Endothelial cell (in vitro differentiated cells): ENCODE results near the gene ARMC2. TPM values are rescaled to one million over a fixed set of nuclear protein-coding genes. Genes with fewer than 3 reads are reported as not detected.
"Not testable (repeated sequence)": the region's sequence is repeated elsewhere in the genome, so short reads cannot be mapped to it uniquely, and the experiment has no call there.

ENCODE experiments used
- DNase-seq: peaks from one replicate; pipeline ENCODE4 v3.0.0; 2021; ENCODE audit warnings: low spot score
- H3K27ac Mint-ChIP-seq: one replicate; pipeline ENCODE4 v1.8.0; 2021; ENCODE audit warnings: mixed read lengths, inconsistent platforms; ENCODE audit not compliant: unreplicated experiment
- H3K27me3 Mint-ChIP-seq: one replicate; pipeline ENCODE4 v1.8.0; 2021; ENCODE audit warnings: mild to moderate bottlenecking, moderate library complexity, mixed read lengths, inconsistent platforms; ENCODE audit not compliant: unreplicated experiment
- H3K36me3 Mint-ChIP-seq: one replicate; pipeline ENCODE4 v1.8.0; 2021; ENCODE audit warnings: mild to moderate bottlenecking, low read depth, mixed read lengths, inconsistent platforms; ENCODE audit not compliant: unreplicated experiment
- H3K4me1 Mint-ChIP-seq: one replicate; pipeline ENCODE4 v1.8.0; 2021; ENCODE audit warnings: mild to moderate bottlenecking, mixed read lengths, inconsistent platforms; ENCODE audit not compliant: unreplicated experiment
- H3K4me3 Mint-ChIP-seq: one replicate; pipeline ENCODE4 v1.8.0; 2021; ENCODE audit warnings: mild to moderate bottlenecking, mixed read lengths, inconsistent platforms; ENCODE audit not compliant: unreplicated experiment
- H3K9me3 Mint-ChIP-seq: one replicate; pipeline ENCODE4 v1.8.0; 2021; ENCODE audit warnings: mixed read lengths, inconsistent platforms; ENCODE audit not compliant: unreplicated experiment
- total RNA-seq: library from RNA; stranded (reverse); fragmentation: NEBNext Ultra II Directional; extraction: Animal tissue kit (Norgen Biotek cat#: 25700); gene quantifications from one replicate; pipeline ENCODE4 v1.2.1, GENCODE V29; 2021; ENCODE audit not compliant: unreplicated experiment
- TF ChIP-seq, protein P1 (sequence below): fragments of 200-600 bp; sonication (generic); IDR thresholded peaks from one replicate; pipeline ENCODE4 v1.5.0; 2021; ENCODE audit warnings: antibody characterized with exemption; ENCODE audit not compliant: unreplicated experiment

Gene ARMC2
- total RNA-seq, 1 donor from 2014 or later: 6.3 TPM

GRCh38 chr6:108878942-108879341, 30.7 kb downstream of the ARMC2 start:
- Mint-ChIP-seq H3K4me1 (no peaks in the 10 kb centered on the region), H3K27me3 (peaks cover 3% of the 10 kb centered on the region), H3K9me3 (no peaks in the 10 kb centered on the region), H3K27ac (no peak overlapping the region), H3K36me3 (peaks cover 18% of the 10 kb centered on the region), H3K4me3 (no peak overlapping the region)
- TF ChIP-seq, protein P1, sequence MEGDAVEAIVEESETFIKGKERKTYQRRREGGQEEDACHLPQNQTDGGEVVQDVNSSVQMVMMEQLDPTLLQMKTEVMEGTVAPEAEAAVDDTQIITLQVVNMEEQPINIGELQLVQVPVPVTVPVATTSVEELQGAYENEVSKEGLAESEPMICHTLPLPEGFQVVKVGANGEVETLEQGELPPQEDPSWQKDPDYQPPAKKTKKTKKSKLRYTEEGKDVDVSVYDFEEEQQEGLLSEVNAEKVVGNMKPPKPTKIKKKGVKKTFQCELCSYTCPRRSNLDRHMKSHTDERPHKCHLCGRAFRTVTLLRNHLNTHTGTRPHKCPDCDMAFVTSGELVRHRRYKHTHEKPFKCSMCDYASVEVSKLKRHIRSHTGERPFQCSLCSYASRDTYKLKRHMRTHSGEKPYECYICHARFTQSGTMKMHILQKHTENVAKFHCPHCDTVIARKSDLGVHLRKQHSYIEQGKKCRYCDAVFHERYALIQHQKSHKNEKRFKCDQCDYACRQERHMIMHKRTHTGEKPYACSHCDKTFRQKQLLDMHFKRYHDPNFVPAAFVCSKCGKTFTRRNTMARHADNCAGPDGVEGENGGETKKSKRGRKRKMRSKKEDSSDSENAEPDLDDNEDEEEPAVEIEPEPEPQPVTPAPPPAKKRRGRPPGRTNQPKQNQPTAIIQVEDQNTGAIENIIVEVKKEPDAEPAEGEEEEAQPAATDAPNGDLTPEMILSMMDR: no peak
- no peak for DNase-seq

DNA sequence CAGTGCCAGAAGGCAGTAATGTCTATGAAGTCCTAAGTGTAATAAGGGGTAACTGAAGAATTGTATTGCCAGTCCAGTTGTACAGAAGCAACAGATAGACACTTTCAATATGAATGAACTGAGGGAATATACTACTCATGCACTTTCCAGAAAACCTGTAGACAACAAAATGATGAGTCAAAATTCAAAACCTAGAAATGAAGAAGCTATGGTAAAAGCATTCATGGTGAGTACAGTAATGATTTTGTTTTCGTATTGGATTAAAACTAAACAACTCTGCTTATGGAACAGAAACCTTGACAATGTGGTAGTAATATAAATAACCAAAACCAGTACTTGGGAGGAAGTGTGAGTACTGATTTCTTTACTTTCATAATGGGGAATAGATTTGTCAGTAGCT, 35.0 kb downstream of the ARMC2 start:
- TF ChIP-seq, protein P1: no peak
- H3K27me3 Mint-ChIP-seq: peaks cover 3% of the 10 kb centered on the region
- H3K4me1 Mint-ChIP-seq: no peaks in the 10 kb centered on the region
- H3K4me3 Mint-ChIP-seq: no peak overlapping the region
- no peak for DNase-seq
- H3K27ac Mint-ChIP-seq: no peak overlapping the region
- H3K9me3 Mint-ChIP-seq: no peaks in the 10 kb centered on the region
- peaks cover 16% of the 10 kb centered on the region for H3K36me3 Mint-ChIP-seq

GRCh38 chr6:108884211-108885059, 36.2 kb downstream of the ARMC2 start:
- Mint-ChIP-seq H3K27me3 (peaks cover 1% of the 10 kb centered on the region), H3K4me3 (no peak overlapping the region), H3K4me1 (no peaks in the 10 kb centered on the region), H3K36me3 (peaks cover 6% of the 10 kb centered on the region), H3K27ac (no peak overlapping the region), H3K9me3 (no peaks in the 10 kb centered on the region)
- TF ChIP-seq, protein P1: no peak
- no peak for DNase-seq

- Mint-ChIP-seq H3K27me3 (no peaks in the 10 kb centered on the region), H3K4me3 (no peak overlapping the region), H3K36me3 (no peaks in the 10 kb centered on the region)
These were observed 39.8 kb downstream of the ARMC2 start for GRCh38 chr6:108888052-108888451.

DNA sequence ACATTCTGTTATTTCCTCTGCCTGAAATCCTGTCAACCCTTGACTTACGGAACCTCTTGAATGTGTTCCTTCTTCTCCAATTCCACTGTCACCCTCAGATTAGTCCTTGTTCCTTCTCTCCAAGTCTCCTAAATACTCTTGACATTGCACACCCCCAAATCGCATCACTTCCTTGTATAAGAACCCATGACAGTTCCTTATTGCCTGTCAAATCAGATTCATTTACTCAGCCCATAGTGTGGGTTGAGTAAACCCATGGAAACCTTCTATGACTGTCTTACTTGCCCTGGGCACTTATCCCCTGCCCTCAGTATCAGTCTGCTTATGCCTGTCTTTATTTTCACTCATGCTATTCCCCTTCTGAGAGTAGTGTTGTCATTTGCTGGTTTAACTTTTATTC, 40.5 kb downstream of the ARMC2 start:
- Mint-ChIP-seq H3K4me1 (peaks cover 3% of the 10 kb centered on the region), H3K4me3 (no peak overlapping the region), H3K27me3 (no peaks in the 10 kb centered on the region), H3K27ac (no peak overlapping the region), H3K9me3 (no peaks in the 10 kb centered on the region), H3K36me3 (no peaks in the 10 kb centered on the region)
- DNase-seq: no peak
- TF ChIP-seq, protein P1: no peak

More at GRCh38 chr6:108888052-108888451, 39.8 kb downstream of the ARMC2 start:
- Mint-ChIP-seq H3K9me3 (no peaks in the 10 kb centered on the region), H3K27ac (no peak overlapping the region), H3K4me1 (no peaks in the 10 kb centered on the region)
- TF ChIP-seq, protein P1: no peak
- DNase-seq: no peak

DNA sequence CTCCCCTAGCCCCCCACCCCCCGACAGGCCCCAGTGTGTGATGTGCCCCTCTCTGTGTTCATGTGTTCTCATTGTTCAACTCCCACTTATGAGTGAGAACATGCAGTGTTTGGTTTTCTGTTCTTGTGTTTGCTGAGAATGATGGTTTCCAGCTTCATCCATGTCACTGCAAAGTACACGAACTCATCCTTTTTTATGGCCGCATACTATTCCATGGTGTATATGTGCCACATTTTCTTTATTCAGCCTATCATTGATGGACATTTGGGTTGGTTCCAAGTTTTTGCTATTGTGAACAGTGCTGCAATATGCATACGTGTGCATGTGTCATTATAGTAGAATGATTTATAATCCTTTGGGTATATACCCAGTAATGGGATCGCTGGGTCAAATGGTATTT, 42.7 kb downstream of the ARMC2 start:
- H3K27me3 Mint-ChIP-seq, H3K36me3 Mint-ChIP-seq, H3K9me3 Mint-ChIP-seq, DNase-seq, H3K27ac Mint-ChIP-seq, H3K4me3 Mint-ChIP-seq, H3K4me1 Mint-ChIP-seq: not testable (repeated sequence)
